ENCODE measurements around the gene NR6A1.

NR6A1 gene

DNA sequence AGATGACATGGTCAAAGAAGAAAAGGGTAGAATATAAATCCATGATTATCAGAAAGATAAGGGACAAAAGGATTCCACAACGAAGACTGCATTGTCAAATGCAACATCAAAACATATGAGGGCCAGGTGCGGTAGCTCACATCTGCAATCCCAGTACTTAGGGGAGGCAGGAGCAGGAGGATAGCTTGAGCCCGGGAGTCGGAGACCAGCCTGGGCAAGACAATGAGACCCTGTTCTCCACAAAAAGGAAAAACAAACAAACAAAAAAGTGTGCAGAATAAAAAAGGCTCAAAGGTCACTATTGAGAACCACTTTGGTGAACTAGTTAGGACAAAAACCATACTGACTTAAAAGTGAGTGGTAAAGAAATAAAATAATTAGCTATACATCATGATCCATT is 203.7 kb downstream of the NR6A1 start:
- no peak overlapping the region for H2AK5ac ChIP-seq (ENCODE audit: low read depth, low read length)
- no peak overlapping the region for H3K4me2 ChIP-seq (ENCODE audit: insufficient read depth, low read length, poor library complexity, severe bottlenecking)
- H2AFZ ChIP-seq (ENCODE audit: low read length), result no peak overlapping the region
- H3K27ac ChIP-seq (replicated peaks; ENCODE audit: low read length), result no peak overlapping the region
- WGBS, 2 donors (ENCODE audit: extremely low coverage in 2 of 2, insufficient read length in 2 of 2, insufficient replicate concordance in 1 of 2), result no CpG with 5 or more reads among the region's 4 CpGs
- no peak overlapping the region for H2BK12ac ChIP-seq (ENCODE audit: low read length)
- no peak overlapping the region for H3K23ac ChIP-seq (ENCODE audit: low read depth, low read length, poor library complexity)
- no peaks in the 10 kb centered on the region for H3K36me3 ChIP-seq (replicated peaks in 1 of 2; ENCODE audit: control insufficient read depth in 2 of 2, insufficient read depth in 2 of 2, low read length in 2 of 2)
- peaks cover 6 to 10% of the 10 kb centered on the region in 2 donors for H3K4me1 ChIP-seq (ENCODE audit: control insufficient read depth in 2 of 2, insufficient read depth in 1 of 2, low read depth in 1 of 2, low read length in 2 of 2)
- H2BK120ac ChIP-seq (ENCODE audit: low read depth, low read length), result no peak overlapping the region
- H3K18ac ChIP-seq (ENCODE audit: low read length), result no peak overlapping the region
- no peak overlapping the region for H3K9ac ChIP-seq (ENCODE audit: low read depth, low read length, poor library complexity)
- H3K27me3 ChIP-seq (ENCODE audit: control insufficient read depth in 3 of 3, insufficient read depth in 3 of 3, low read depth in 1 of 3, low read length in 3 of 3), result no peaks in the 10 kb centered on the region
- H4K8ac ChIP-seq (ENCODE audit: low read depth, low read length), result no peak overlapping the region
- peaks cover 3% of the 10 kb centered on the region for H3K79me1 ChIP-seq (ENCODE audit: low read depth, low read length)
- no peak overlapping the region for H3K4ac ChIP-seq (ENCODE audit: low read length)
- H2BK5ac ChIP-seq (ENCODE audit: low read length), result no peak overlapping the region
- no peak overlapping the region for H3K4me3 ChIP-seq (ENCODE audit: low read length in 2 of 2)
- no peak overlapping the region for H2BK15ac ChIP-seq (ENCODE audit: low read length)
- H4K91ac ChIP-seq (ENCODE audit: low read depth, low read length, poor library complexity), result no peak overlapping the region
- no peak for DNase-seq (ENCODE audit: low spot score)
- no peak overlapping the region for H3K14ac ChIP-seq (ENCODE audit: low read length)
- H3K9me3 ChIP-seq (replicated peaks in 1 of 2; ENCODE audit: control insufficient read depth in 2 of 2, insufficient read depth in 1 of 2, low read depth in 1 of 2, low read length in 2 of 2), result peaks cover 0 to 5% of the 10 kb centered on the region in 2 donors

DNA sequence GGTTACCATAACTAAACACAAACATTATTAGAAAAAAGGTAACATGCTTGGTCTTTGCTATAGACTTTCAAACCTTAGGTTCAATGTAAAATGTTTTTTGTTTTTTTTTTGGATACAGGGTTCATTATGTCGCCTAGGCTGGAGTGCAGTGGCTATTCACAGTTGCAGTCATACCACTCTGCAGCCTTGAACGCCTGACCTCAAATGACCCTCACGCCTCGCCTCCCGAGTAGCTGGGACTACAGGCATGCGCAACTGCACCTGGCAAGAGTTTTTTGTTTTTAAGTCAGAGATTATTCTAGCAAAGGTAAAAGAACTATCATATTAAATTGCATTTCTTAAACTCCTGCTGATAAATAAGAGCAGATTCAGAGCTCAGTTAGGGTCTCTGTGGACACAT is 208.8 kb downstream of the NR6A1 start:
- no peak overlapping the region for H2BK15ac ChIP-seq (ENCODE audit: low read length)
- no peak overlapping the region for H3K4ac ChIP-seq (ENCODE audit: low read length)
- H3K36me3 ChIP-seq (replicated peaks in 1 of 2; ENCODE audit: control insufficient read depth in 2 of 2, insufficient read depth in 2 of 2, low read length in 2 of 2), result peaks cover 0 to 3% of the 10 kb centered on the region in 2 donors
- no peak for DNase-seq (ENCODE audit: low spot score)
- H3K9me3 ChIP-seq (replicated peaks in 1 of 2; ENCODE audit: control insufficient read depth in 2 of 2, insufficient read depth in 1 of 2, low read depth in 1 of 2, low read length in 2 of 2), result peaks cover 0 to 5% of the 10 kb centered on the region in 2 donors
- H3K4me1 ChIP-seq (ENCODE audit: control insufficient read depth in 2 of 2, insufficient read depth in 1 of 2, low read depth in 1 of 2, low read length in 2 of 2), result peaks cover 2 to 9% of the 10 kb centered on the region in 2 donors
- no peak overlapping the region for H3K27ac ChIP-seq (replicated peaks; ENCODE audit: low read length)
- no peak overlapping the region for H4K91ac ChIP-seq (ENCODE audit: low read depth, low read length, poor library complexity)
- no peak overlapping the region for H4K8ac ChIP-seq (ENCODE audit: low read depth, low read length)
- peaks cover 5% of the 10 kb centered on the region for H3K79me1 ChIP-seq (ENCODE audit: low read depth, low read length)
- H2AK5ac ChIP-seq (ENCODE audit: low read depth, low read length), result no peak overlapping the region
- no peak overlapping the region for H2BK120ac ChIP-seq (ENCODE audit: low read depth, low read length)
- no peaks in the 10 kb centered on the region for H3K27me3 ChIP-seq (ENCODE audit: control insufficient read depth in 3 of 3, insufficient read depth in 3 of 3, low read depth in 1 of 3, low read length in 3 of 3)
- no peak overlapping the region for H3K9ac ChIP-seq (ENCODE audit: low read depth, low read length, poor library complexity)
- no peak overlapping the region for H2BK12ac ChIP-seq (ENCODE audit: low read length)
- no peak overlapping the region for H2AFZ ChIP-seq (ENCODE audit: low read length)
- no peak overlapping the region for H2BK5ac ChIP-seq (ENCODE audit: low read length)
- no peak overlapping the region for H3K23ac ChIP-seq (ENCODE audit: low read depth, low read length, poor library complexity)
- no peak overlapping the region for H3K4me3 ChIP-seq (ENCODE audit: low read length in 2 of 2)
- no peak overlapping the region for H3K18ac ChIP-seq (ENCODE audit: low read length)
- no peak overlapping the region for H3K4me2 ChIP-seq (ENCODE audit: insufficient read depth, low read length, poor library complexity, severe bottlenecking)
- no CpG with 5 or more reads among the region's 6 CpGs for WGBS, 2 donors (ENCODE audit: extremely low coverage in 2 of 2, insufficient read length in 2 of 2, insufficient replicate concordance in 1 of 2)
- H3K14ac ChIP-seq (ENCODE audit: low read length), result no peak overlapping the region

DNA sequence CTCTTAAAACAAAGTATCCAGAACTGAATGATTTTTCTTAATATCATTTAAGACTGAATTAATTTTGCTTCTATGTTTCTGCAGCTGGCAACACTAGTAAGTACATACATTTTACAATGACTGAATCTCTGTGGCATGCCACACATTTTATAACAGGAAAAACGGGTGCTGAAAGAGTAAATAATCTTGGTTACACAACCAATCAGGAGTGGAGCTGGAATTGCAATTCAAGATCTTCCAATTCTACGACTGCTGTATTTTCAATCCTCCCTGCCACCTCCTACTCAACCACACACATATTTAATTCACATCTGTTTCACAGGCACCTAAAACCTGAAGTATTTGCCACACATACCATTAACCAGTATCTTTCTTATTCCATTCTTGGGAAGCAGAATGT is 211.2 kb downstream of the NR6A1 start:
- Histone ChIP-seq H3K4me1 (ENCODE audit: control insufficient read depth in 2 of 2, insufficient read depth in 1 of 2, low read depth in 1 of 2, low read length in 2 of 2) (peaks cover 2 to 9% of the 10 kb centered on the region in 2 donors), H3K14ac (ENCODE audit: low read length) (no peak overlapping the region), H4K8ac (ENCODE audit: low read depth, low read length) (no peak overlapping the region), H3K9me3 (replicated peaks in 1 of 2; ENCODE audit: control insufficient read depth in 2 of 2, insufficient read depth in 1 of 2, low read depth in 1 of 2, low read length in 2 of 2) (no peaks in the 10 kb centered on the region), H2BK120ac (ENCODE audit: low read depth, low read length) (no peak overlapping the region), H2AK5ac (ENCODE audit: low read depth, low read length) (no peak overlapping the region), H3K23ac (ENCODE audit: low read depth, low read length, poor library complexity) (no peak overlapping the region), H3K4ac (ENCODE audit: low read length) (no peak overlapping the region), H2BK12ac (ENCODE audit: low read length) (no peak overlapping the region), H3K4me3 (ENCODE audit: low read length in 2 of 2) (no peak overlapping the region), H3K36me3 (replicated peaks in 1 of 2; ENCODE audit: control insufficient read depth in 2 of 2, insufficient read depth in 2 of 2, low read length in 2 of 2) (peaks cover 0 to 3% of the 10 kb centered on the region in 2 donors), H3K18ac (ENCODE audit: low read length) (no peak overlapping the region), H2BK5ac (ENCODE audit: low read length) (no peak overlapping the region), H3K27ac (replicated peaks; ENCODE audit: low read length) (no peak overlapping the region), H2AFZ (ENCODE audit: low read length) (no peak overlapping the region), H3K27me3 (ENCODE audit: control insufficient read depth in 3 of 3, insufficient read depth in 3 of 3, low read depth in 1 of 3, low read length in 3 of 3) (no peaks in the 10 kb centered on the region), H2BK15ac (ENCODE audit: low read length) (no peak overlapping the region), H3K79me1 (ENCODE audit: low read depth, low read length) (peaks cover 2% of the 10 kb centered on the region), H3K4me2 (ENCODE audit: insufficient read depth, low read length, poor library complexity, severe bottlenecking) (no peak overlapping the region), H4K91ac (ENCODE audit: low read depth, low read length, poor library complexity) (no peak overlapping the region), H3K9ac (ENCODE audit: low read depth, low read length, poor library complexity) (no peak overlapping the region)
- no CpG with 5 or more reads among the region's 2 CpGs for WGBS, 2 donors (ENCODE audit: extremely low coverage in 2 of 2, insufficient read length in 2 of 2, insufficient replicate concordance in 1 of 2)
- no peak for DNase-seq (ENCODE audit: low spot score)

DNA sequence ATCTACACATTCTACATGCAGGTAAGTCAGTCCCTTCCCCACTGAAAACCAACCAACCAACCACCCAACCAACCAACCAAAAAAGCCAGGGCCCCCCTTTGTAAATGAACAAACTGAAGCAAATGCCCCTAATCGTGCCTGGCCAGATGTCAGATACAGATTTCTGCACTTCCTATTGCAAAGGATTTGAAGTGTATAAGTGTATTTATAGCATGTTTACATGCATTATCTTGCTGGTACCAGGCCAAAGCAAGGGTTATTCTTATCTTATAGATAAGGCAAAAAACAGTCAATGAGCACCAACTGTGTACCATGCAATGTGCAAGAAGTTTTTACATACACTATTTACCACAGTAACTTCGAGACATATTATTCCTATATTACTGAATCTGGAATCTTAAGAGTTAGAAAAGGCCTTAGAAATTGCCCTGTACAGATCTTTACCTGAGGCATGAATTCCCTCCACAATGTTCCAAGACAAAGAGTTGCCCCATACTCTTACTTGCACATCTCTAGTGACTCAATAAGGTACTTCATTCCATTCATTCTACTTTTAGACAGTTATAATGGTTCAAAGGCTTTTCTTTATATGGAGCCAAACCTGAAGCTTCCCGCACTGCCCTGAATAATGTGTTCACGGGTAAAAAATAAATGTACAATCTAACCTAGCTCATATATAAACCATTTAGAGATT is 212.2 kb downstream of the NR6A1 start:
- no peak for DNase-seq (ENCODE audit: low spot score)
- no peak overlapping the region for H2AFZ ChIP-seq (ENCODE audit: low read length)
- no peak overlapping the region for H2AK5ac ChIP-seq (ENCODE audit: low read depth, low read length)
- H3K14ac ChIP-seq (ENCODE audit: low read length), result no peak overlapping the region
- no peak overlapping the region for H2BK5ac ChIP-seq (ENCODE audit: low read length)
- H3K36me3 ChIP-seq (replicated peaks in 1 of 2; ENCODE audit: control insufficient read depth in 2 of 2, insufficient read depth in 2 of 2, low read length in 2 of 2), result peaks cover 0 to 9% of the 10 kb centered on the region in 2 donors
- H3K4me3 ChIP-seq (ENCODE audit: low read length in 2 of 2), result no peak overlapping the region
- no peak overlapping the region for H2BK15ac ChIP-seq (ENCODE audit: low read length)
- H4K91ac ChIP-seq (ENCODE audit: low read depth, low read length, poor library complexity), result no peak overlapping the region
- no peak overlapping the region for H3K9ac ChIP-seq (ENCODE audit: low read depth, low read length, poor library complexity)
- no peak overlapping the region for H3K27ac ChIP-seq (replicated peaks; ENCODE audit: low read length)
- H4K8ac ChIP-seq (ENCODE audit: low read depth, low read length), result no peak overlapping the region
- H3K4me2 ChIP-seq (ENCODE audit: insufficient read depth, low read length, poor library complexity, severe bottlenecking), result no peak overlapping the region
- no peaks in the 10 kb centered on the region for H3K9me3 ChIP-seq (replicated peaks in 1 of 2; ENCODE audit: control insufficient read depth in 2 of 2, insufficient read depth in 1 of 2, low read depth in 1 of 2, low read length in 2 of 2)
- H3K18ac ChIP-seq (ENCODE audit: low read length), result no peak overlapping the region
- no CpG with 5 or more reads among the region's 4 CpGs for WGBS, 2 donors (ENCODE audit: extremely low coverage in 2 of 2, insufficient read length in 2 of 2, insufficient replicate concordance in 1 of 2)
- peaks cover 2 to 9% of the 10 kb centered on the region in 2 donors for H3K4me1 ChIP-seq (ENCODE audit: control insufficient read depth in 2 of 2, insufficient read depth in 1 of 2, low read depth in 1 of 2, low read length in 2 of 2)
- no peaks in the 10 kb centered on the region for H3K27me3 ChIP-seq (ENCODE audit: control insufficient read depth in 3 of 3, insufficient read depth in 3 of 3, low read depth in 1 of 3, low read length in 3 of 3)
- H2BK120ac ChIP-seq (ENCODE audit: low read depth, low read length), result no peak overlapping the region
- H3K23ac ChIP-seq (ENCODE audit: low read depth, low read length, poor library complexity), result no peak overlapping the region
- H3K79me1 ChIP-seq (ENCODE audit: low read depth, low read length), result peaks cover 2% of the 10 kb centered on the region
- no peak overlapping the region for H3K4ac ChIP-seq (ENCODE audit: low read length)
- no peak overlapping the region for H2BK12ac ChIP-seq (ENCODE audit: low read length)

Measured in neuronal stem cell (in vitro differentiated cells).